OCI-M2 (cell line): ENCODE results near the gene COX6A1.
A peak's percentile ranks its signal among the peaks of the same experiment; 100 is the strongest.

Source experiments
- DNase-seq: peaks from one replicate; lab custom pipeline; 2025; ENCODE audit not compliant: unreplicated experiment; lab: John Stamatoyannopoulos, UW

Gene COX6A1

GRCh38 chr12:120437735-120438494 is at the start of gene COX6A1:
Gene COX6A1, plus strand, starts transcription at chr12:120438113. Its CDS starts 14 bp downstream, at chr12:120438127.
- peak; percentile 75 for DNase-seq

- no peak for DNase-seq
These were observed 49.0 kb upstream of the COX6A1 start for GRCh38 chr12:120388691-120389481.

- DNase-seq: no peak
These were observed 47.3 kb upstream of the COX6A1 start for GRCh38 chr12:120390540-120391120.

- DNase-seq: no peak
These were observed 43.2 kb upstream of the COX6A1 start for GRCh38 chr12:120394483-120395367.

GRCh38 chr12:120397824-120398540 is 39.9 kb upstream of the COX6A1 start:
- no peak for DNase-seq

- no peak for DNase-seq
These were observed 38.4 kb upstream of the COX6A1 start for GRCh38 chr12:120399531-120399930.

GRCh38 chr12:120402217-120402616 is 35.7 kb upstream of the COX6A1 start:
- DNase-seq: no peak

- DNase-seq: no peak
These were observed 34.0 kb upstream of the COX6A1 start for GRCh38 chr12:120403869-120404268.

- no peak for DNase-seq
These were observed 33.6 kb upstream of the COX6A1 start for GRCh38 chr12:120404271-120404670.

- DNase-seq: no peak
These were observed 31.8 kb upstream of the COX6A1 start for GRCh38 chr12:120406069-120406468.

GRCh38 chr12:120406553-120406952 is 31.4 kb upstream of the COX6A1 start:
- no peak for DNase-seq

- no peak for DNase-seq
These were observed 29.1 kb upstream of the COX6A1 start for GRCh38 chr12:120408771-120409170.

- DNase-seq: no peak
These were observed 25.5 kb upstream of the COX6A1 start for GRCh38 chr12:120412421-120412820.

- DNase-seq: no peak
These were observed 23.8 kb upstream of the COX6A1 start for GRCh38 chr12:120413901-120414695.

- no peak for DNase-seq
These were observed 21.3 kb upstream of the COX6A1 start for GRCh38 chr12:120416490-120417216.

GRCh38 chr12:120417917-120418580 is 19.9 kb upstream of the COX6A1 start:
- no peak for DNase-seq

GRCh38 chr12:120421701-120422100 is 16.2 kb upstream of the COX6A1 start:
- no peak for DNase-seq

GRCh38 chr12:120422892-120423456 is 14.9 kb upstream of the COX6A1 start:
- DNase-seq: no peak
